ENCODE measurements around the gene ACVR1B. TPM values are rescaled to one million over a fixed set of nuclear protein-coding genes. Genes with fewer than 3 reads are reported as not detected.

Gene ACVR1B
- total RNA-seq, 2 donors from 2014 or later: 16.6 to 17.5 TPM

DNA sequence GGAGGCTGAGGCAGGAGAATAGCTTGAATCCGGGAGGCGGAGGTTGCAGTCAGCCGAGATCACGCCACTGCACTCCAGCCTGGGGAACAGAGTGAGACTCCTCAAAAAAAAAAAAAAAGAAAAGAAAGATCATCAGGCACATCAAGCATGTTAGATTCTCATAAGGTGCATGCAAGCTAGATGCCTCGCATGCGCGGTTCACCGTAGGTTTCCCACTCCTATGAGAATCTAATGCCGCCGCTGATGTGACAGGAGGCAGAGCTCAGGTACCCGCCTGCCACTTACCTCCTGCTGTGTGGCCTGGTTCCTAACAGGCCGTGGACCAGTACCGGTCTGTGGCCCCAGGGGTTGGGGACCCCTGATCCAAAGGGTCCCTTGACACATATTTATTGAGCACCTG is 7.0 kb downstream of the ACVR1B start:
- DNase-seq (ENCODE audit: low spot score) (no peak), ATAC-seq (no peak)
- no peak overlapping the region for H3K27ac Mint-ChIP-seq
- no peaks in the 10 kb centered on the region for H3K27me3 Mint-ChIP-seq
- H3K36me3 Mint-ChIP-seq: peaks cover 14% of the 10 kb centered on the region
- H3K9me3 Mint-ChIP-seq: no peaks in the 10 kb centered on the region
- no peak overlapping the region for H3K4me3 Mint-ChIP-seq
- H3K4me1 Mint-ChIP-seq (ENCODE audit: low read depth in 2 of 2): peaks cover 37 to 56% of the 10 kb centered on the region in 2 donors

DNA sequence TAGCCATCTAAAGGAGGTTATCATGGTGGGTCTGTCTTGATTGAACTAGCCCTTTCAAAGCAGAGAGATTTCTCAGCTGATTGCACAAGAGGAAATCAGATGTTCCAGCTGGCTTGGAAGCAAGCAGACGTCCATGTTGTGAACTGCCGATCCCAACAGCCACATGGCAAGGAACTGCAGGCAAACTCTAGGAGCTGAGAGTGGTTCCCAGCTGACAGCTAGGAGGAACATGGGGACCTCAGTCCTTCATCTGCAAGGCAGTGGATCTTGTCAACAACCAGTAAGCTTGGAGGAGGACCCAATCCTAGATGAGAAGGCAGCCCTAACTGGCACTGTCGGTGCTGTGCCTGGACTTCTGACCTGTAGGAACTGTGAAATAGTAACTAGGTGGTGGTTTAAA is 7.7 kb downstream of the ACVR1B start:
- peaks cover 14% of the 10 kb centered on the region for H3K36me3 Mint-ChIP-seq
- H3K27me3 Mint-ChIP-seq: no peaks in the 10 kb centered on the region
- peaks cover 30 to 49% of the 10 kb centered on the region in 2 donors for H3K4me1 Mint-ChIP-seq (ENCODE audit: low read depth in 2 of 2)
- no peaks in the 10 kb centered on the region for H3K9me3 Mint-ChIP-seq
- DNase-seq (ENCODE audit: low spot score): no peak
- peak overlapping the region in 1 of 2 donors; percentile 24 for H3K27ac Mint-ChIP-seq
- no peak for ATAC-seq
- no peak overlapping the region for H3K4me3 Mint-ChIP-seq

DNA sequence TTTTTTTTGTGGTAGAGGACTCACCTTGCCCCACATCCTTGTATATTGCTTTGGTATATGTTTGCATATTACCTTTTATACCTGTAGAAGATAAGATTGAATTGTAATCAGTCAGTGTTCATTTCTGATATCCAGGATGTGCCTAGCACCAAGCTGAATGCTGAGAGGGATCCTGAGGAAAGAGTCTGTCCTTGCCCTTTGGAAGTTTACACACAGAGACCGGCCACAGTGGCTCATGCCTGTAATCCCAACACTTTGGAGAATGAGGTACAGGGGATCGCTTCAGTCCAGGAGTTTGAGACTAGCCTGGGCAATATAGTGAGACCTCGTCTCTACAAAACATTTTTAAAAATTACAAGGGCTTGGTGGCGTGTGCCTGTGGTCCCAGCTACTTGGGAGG is 8.4 kb downstream of the ACVR1B start:
- H3K27ac Mint-ChIP-seq: peak overlapping the region in 1 of 2 donors; percentile 24
- H3K9me3 Mint-ChIP-seq: no peaks in the 10 kb centered on the region
- ATAC-seq: no peak
- H3K27me3 Mint-ChIP-seq: no peaks in the 10 kb centered on the region
- DNase-seq (ENCODE audit: low spot score): no peak
- H3K36me3 Mint-ChIP-seq: peaks cover 14% of the 10 kb centered on the region
- no peak overlapping the region for H3K4me3 Mint-ChIP-seq
- H3K4me1 Mint-ChIP-seq (ENCODE audit: low read depth in 2 of 2): peaks cover 29 to 42% of the 10 kb centered on the region in 2 donors

DNA sequence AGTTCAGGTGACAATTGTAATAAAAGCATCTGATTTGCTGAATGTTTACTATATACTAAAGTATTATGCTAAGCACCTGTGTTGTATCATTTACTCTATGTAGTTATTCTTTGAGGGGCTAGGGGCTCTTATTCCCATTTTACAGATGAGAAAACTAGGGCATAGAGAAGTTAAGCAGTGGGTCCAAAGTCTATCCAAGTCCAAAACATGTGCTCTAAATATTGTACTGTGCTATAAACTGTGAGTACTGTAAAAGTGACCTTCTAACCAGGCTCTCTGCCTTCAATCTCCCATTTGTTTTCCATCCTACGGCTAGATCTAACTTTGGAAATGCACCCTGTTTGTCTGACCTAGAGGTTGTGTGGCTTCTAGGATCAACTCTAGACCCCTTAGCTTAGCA is 9.0 kb downstream of the ACVR1B start:
- H3K9me3 Mint-ChIP-seq: no peaks in the 10 kb centered on the region
- peaks cover 24 to 39% of the 10 kb centered on the region in 2 donors for H3K4me1 Mint-ChIP-seq (ENCODE audit: low read depth in 2 of 2)
- no peak overlapping the region for H3K27ac Mint-ChIP-seq
- DNase-seq (ENCODE audit: low spot score): no peak
- H3K4me3 Mint-ChIP-seq: no peak overlapping the region
- no peaks in the 10 kb centered on the region for H3K27me3 Mint-ChIP-seq
- no peak for ATAC-seq
- H3K36me3 Mint-ChIP-seq: peaks cover 14% of the 10 kb centered on the region

DNA sequence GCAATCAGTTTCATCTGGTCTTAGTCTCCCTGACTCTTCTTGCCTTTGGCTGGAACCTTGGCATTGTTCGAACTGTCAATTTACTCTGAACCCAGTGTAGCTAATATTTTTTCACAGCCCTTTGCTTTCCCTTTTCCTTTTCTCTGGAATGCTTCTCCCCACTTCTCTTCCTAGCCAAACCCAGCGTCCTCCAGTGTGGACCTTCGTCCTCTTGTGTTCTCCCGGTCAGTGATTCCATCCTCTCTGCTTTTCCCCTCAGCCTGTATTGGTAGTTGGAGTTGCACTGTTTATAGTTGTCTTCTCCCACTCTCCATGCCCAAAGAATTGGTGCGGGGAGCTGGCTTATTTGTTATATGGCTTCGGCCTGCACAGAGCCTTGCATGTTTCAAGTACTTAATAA is 9.4 kb downstream of the ACVR1B start:
- ATAC-seq (no peak), DNase-seq (ENCODE audit: low spot score) (no peak)
- Mint-ChIP-seq H3K9me3 (no peaks in the 10 kb centered on the region), H3K27me3 (no peaks in the 10 kb centered on the region), H3K4me1 (ENCODE audit: low read depth in 2 of 2) (peaks cover 20 to 39% of the 10 kb centered on the region in 2 donors), H3K36me3 (peaks cover 14% of the 10 kb centered on the region), H3K27ac (no peak overlapping the region), H3K4me3 (no peak overlapping the region)

DNA sequence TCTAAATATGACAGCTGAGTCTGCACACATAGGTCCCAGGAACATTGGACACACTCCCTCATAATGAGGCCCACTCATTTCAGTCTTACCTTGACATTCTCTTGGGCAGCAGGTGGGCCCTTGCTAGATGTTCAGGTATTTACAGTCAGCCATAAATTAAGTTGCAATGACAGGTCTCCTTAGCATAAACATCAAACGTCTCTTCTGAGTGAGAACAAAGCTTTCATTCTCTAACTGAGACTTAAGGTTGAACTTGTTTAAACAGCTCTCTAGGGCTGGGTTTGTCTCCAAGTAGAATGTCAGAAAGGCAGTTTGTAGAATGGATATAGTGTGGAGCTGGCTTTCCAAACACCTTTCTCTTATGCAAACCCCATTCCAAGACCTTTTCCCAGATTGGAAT is 10.3 kb downstream of the ACVR1B start:
- peak overlapping the region in 1 of 2 donors; percentile 0 for H3K27ac Mint-ChIP-seq
- peaks cover 14% of the 10 kb centered on the region for H3K36me3 Mint-ChIP-seq

DNA sequence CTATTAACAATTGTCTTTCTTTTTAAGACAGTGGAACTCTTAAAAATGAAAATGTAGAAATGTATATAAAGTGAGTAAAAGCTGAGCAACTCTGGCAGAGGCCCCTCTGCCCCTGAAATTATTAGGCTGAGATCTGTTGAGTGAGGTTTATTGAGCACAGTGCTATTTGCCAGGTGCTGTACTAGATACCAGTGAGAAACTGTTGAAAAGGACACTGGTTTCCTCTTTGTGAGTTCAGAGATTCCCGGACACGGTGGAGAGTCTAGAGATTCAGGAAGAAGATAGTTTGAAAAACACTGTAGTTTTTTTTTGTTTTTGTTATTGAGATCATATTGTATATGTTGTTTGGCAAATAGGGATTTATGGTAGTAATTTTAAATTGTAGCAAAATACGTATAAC is 11.2 kb downstream of the ACVR1B start:
- H3K27ac Mint-ChIP-seq: peak overlapping the region; percentile 35 to 43
- peaks cover 18 to 36% of the 10 kb centered on the region in 2 donors for H3K4me1 Mint-ChIP-seq (ENCODE audit: low read depth in 2 of 2)
- DNase-seq (ENCODE audit: low spot score) (no peak), ATAC-seq (no peak)
- peaks cover 14% of the 10 kb centered on the region for H3K36me3 Mint-ChIP-seq
- H3K9me3 Mint-ChIP-seq: no peaks in the 10 kb centered on the region
- H3K27me3 Mint-ChIP-seq: no peaks in the 10 kb centered on the region
- H3K4me3 Mint-ChIP-seq: no peak overlapping the region

More for the DNA sequence above, 10.3 kb downstream of the ACVR1B start:
- no peak for ATAC-seq
- Mint-ChIP-seq H3K9me3 (no peaks in the 10 kb centered on the region), H3K4me1 (ENCODE audit: low read depth in 2 of 2) (peaks cover 18 to 36% of the 10 kb centered on the region in 2 donors), H3K27me3 (no peaks in the 10 kb centered on the region), H3K4me3 (no peak overlapping the region)
- DNase-seq (ENCODE audit: low spot score): no peak

DNA sequence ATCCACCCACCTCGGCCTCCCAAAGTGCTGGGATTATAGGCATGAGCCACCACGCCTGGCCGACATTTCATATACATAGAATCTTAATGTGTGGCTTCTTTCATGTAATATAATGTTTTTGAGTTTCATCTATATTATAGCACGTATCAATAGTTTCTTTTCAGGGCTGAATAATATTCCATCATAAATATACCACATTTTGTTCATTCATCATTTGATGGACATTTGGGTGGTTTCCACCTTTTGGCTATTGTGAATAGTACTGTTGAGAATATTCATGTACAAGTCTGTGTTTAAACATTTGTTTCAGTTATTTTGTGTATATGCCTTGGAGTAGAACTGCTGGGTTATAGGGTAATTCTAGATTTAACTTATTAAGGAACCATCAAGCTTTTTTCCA is 12.0 kb downstream of the ACVR1B start:
- Mint-ChIP-seq H3K36me3 (peaks cover 14% of the 10 kb centered on the region), H3K27ac (no peak overlapping the region), H3K4me1 (ENCODE audit: low read depth in 2 of 2) (peaks cover 19 to 38% of the 10 kb centered on the region in 2 donors), H3K27me3 (no peaks in the 10 kb centered on the region), H3K4me3 (no peak overlapping the region), H3K9me3 (no peaks in the 10 kb centered on the region)
- ATAC-seq: no peak
- no peak for DNase-seq (ENCODE audit: low spot score)

DNA sequence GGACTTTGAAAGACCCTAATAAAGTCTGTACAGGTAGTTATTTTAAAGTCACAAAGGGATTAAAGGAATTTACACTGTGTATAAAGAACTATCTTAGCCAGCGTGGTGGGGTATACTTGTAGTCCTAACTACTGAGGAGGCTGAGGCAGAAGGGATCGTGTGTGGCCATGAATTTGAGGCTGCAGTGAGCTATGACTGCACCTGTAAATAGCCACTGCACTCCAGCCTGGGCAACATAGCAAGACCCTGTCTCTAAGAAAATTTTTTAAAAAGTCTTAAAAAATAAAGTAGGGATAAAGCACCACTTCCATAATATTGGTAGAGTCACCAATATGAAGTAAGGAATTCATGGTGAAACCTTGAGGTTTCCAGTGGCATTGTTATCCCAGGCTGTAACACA is 18.1 kb downstream of the ACVR1B start:
- ATAC-seq (no peak), DNase-seq (ENCODE audit: low spot score) (no peak)
- Mint-ChIP-seq H3K27ac (peak overlapping the region; percentile 87 to 88), H3K9me3 (no peaks in the 10 kb centered on the region), H3K27me3 (no peaks in the 10 kb centered on the region), H3K4me1 (ENCODE audit: low read depth in 2 of 2) (peaks cover 53 to 71% of the 10 kb centered on the region in 2 donors), H3K4me3 (peak overlapping the region; percentile 74), H3K36me3 (no peaks in the 10 kb centered on the region)

DNA sequence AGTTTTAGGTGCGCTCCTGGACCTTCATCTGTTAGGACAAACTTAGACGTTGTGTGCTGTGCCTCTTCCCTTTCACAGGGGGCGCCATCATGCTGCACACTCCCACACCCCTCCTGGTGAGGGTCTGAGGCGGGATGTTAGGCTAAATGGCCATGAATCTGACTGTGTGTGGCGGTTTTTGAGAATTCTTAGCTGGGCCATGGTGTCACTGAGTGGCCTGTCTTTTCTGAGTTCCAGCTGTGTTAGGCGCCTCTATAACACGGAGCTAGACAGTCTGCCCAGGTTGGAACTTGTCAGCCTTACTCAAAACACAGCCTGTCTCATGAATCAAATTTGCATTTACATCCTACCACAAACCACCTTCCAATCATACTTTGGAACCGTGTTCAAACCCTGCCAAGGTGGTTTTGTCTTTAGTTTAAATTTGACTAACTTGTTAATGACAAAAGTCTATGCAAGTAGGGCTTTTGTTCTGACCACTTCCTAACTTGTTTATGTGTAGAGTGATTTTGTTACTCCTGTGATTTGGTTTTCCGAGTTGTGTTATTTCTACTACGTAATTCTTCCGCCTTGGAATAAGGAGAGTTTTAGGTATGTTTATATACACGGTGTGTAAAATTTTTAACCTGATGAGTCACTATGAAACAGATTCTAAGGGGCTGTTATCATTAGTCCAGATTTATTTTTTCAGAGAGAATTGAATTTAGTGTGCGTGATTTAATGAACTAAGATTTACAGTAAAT is 19.6 kb downstream of the ACVR1B start:
- H3K4me3 Mint-ChIP-seq: peak overlapping the region; percentile 74
- H3K27me3 Mint-ChIP-seq: no peaks in the 10 kb centered on the region
- peak; percentile 73 for DNase-seq (ENCODE audit: low spot score)
- no peaks in the 10 kb centered on the region for H3K9me3 Mint-ChIP-seq
- peak overlapping the region; percentile 87 to 88 for H3K27ac Mint-ChIP-seq
- peak; percentile 91 to 92 for ATAC-seq
- no peaks in the 10 kb centered on the region for H3K36me3 Mint-ChIP-seq
- H3K4me1 Mint-ChIP-seq (ENCODE audit: low read depth in 2 of 2): peaks cover 66 to 76% of the 10 kb centered on the region in 2 donors

DNA sequence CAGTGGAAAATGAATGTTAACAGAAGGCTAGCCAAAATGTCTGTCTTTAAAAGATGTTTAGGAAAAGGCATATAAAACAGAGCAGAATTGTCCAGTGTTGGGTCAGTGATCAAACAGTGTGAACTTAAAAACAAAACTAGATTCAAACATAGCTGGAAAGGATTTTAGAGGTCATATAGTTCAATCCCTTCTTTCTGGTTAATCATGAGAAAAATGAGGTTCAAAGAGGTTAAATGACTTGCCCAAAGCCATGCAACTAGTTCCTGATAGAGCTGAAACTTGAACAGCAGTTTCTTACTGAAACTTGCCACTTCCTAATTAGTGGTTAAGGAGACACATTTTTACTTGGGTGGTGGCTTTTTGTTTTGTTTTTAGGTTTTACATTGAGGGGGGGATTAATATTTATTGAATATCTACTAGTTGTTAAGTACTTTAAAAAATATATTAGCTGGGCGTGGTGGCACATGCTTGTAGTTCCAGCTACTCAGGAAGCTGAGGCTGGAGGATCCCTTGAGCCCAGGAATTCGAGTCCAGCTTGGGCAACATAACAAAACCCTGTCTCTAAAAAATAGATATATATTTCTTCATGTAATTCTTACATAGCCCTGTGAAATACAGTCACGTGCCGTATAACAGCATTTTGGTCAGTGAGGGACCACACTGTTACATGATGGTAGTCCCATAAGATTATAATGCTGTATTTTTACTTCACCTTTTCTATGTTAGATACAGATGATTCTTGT is 20.4 kb downstream of the ACVR1B start:
- DNase-seq (ENCODE audit: low spot score): no peak
- H3K27ac Mint-ChIP-seq: peak overlapping the region; percentile 87 to 88
- ATAC-seq: no peak
- no peaks in the 10 kb centered on the region for H3K27me3 Mint-ChIP-seq
- peaks cover 7% of the 10 kb centered on the region for H3K36me3 Mint-ChIP-seq
- H3K9me3 Mint-ChIP-seq: no peaks in the 10 kb centered on the region
- peak overlapping the region; percentile 74 for H3K4me3 Mint-ChIP-seq
- peaks cover 74 to 84% of the 10 kb centered on the region in 2 donors for H3K4me1 Mint-ChIP-seq (ENCODE audit: low read depth in 2 of 2)

DNA sequence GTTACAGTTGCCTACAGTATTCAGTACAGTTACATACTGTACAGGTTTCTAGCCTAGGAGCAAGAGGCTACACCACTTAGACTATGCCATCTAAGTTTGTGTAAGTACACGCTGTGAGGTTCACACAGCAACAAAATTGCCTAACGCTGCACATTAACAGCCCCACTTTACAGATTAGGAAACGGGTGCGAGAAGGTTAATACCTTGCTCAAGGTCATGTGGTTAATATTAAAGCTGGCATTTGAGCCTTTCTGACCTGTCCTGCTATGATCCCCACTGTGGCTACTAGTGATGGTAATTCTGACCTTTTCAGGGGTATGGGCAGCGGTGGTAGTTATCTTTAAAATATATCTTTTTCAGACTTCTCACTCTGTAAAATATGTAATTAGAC is 20.9 kb downstream of the ACVR1B start:
- Mint-ChIP-seq H3K4me1 (ENCODE audit: low read depth in 2 of 2) (peaks cover 76 to 86% of the 10 kb centered on the region in 2 donors), H3K9me3 (no peaks in the 10 kb centered on the region), H3K27me3 (no peaks in the 10 kb centered on the region), H3K4me3 (peak overlapping the region; percentile 74), H3K27ac (peak overlapping the region; percentile 87 to 88), H3K36me3 (peaks cover 7% of the 10 kb centered on the region)
- peak; percentile 4 to 54 for ATAC-seq
- no peak for DNase-seq (ENCODE audit: low spot score)

DNA sequence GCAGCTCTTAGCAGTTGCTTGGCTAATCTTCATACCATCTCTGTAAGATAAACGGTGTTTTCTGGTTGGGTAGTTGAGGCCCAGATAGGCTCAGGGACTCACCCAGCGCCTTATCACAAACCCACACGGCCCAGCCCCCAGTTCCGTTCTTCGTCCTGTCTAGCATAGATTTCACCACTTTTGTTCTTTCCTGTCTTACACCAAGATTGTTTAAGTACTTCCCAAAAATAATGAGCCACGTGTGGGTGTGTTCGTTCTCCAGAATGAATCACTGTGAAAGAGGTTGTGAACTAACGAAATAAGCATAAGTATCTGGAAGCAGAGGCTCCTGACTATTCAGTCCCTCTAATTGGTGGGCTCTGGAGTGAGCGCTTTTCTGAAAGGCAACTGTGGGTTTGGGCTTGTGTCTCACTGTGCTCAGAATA is 21.4 kb downstream of the ACVR1B start:
- peaks cover 77 to 87% of the 10 kb centered on the region in 2 donors for H3K4me1 Mint-ChIP-seq (ENCODE audit: low read depth in 2 of 2)
- DNase-seq (ENCODE audit: low spot score) (peak; percentile 85), ATAC-seq (peak; percentile 79 to 85)
- no peaks in the 10 kb centered on the region for H3K9me3 Mint-ChIP-seq
- H3K27ac Mint-ChIP-seq: peak overlapping the region; percentile 87 to 88
- H3K27me3 Mint-ChIP-seq: no peaks in the 10 kb centered on the region
- peak overlapping the region; percentile 74 for H3K4me3 Mint-ChIP-seq
- H3K36me3 Mint-ChIP-seq: peaks cover 7% of the 10 kb centered on the region

DNA sequence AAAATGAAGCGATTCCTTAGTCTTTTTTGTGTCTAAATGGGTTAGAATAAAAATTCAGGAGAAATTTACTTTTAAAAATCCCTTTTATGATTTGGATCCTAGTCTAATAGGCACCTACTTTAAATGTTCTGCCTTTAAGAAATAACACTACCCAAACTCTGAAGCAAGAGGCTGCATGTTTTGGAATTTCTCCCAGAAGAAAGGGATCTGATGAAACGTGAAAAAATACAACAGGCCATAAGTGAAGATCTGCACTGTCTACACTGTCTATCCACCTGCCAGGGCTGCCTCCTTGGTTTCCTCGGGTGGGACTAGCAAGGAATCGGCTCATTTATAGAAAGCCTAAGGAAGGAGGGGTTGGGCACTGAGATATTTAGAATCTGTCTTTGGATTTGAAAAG is 22.1 kb downstream of the ACVR1B start:
- DNase-seq (ENCODE audit: low spot score): no peak
- Mint-ChIP-seq H3K4me3 (peak overlapping the region; percentile 74), H3K4me1 (ENCODE audit: low read depth in 2 of 2) (peaks cover 79 to 91% of the 10 kb centered on the region in 2 donors), H3K36me3 (peaks cover 7% of the 10 kb centered on the region), H3K27ac (peak overlapping the region; percentile 87 to 88), H3K27me3 (no peaks in the 10 kb centered on the region), H3K9me3 (no peaks in the 10 kb centered on the region)
- no peak for ATAC-seq
